ENCODE measurements around the gene NCKAP5. TPM values are rescaled to one million over a fixed set of nuclear protein-coding genes. Genes with fewer than 3 reads are reported as not detected.

The NCKAP5 gene
- total and polyA plus RNA-seq, 4 donors, result 0.57 to 2.8 (median 2.4) TPM

DNA sequence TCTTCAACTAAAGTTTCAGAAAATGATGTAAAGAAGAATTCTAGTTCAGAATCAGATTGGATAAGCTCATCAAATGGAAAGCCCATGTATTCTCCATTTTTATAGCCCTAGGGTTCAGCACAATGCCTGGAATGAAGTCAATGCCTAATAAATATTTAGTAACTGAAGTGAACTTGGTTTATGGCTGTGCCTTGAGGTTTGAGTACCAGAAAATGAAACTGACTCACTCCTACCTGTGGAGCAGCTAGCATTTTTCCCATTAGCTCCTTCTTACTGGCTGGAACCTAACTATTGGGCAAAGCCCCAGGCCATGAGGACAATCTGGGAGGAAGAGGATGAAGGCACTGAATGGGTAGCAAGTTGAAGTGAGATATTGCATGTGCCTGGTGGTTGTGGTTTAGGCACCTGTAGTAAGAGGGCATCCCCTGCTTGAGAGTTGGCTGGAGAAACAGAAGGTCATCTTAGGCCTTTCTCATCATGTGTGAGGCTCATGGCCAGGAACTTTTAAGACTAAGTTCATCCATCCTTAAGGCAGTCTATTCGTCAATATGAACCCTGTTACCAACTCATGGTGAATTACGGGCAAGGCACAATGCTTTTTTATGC is 813.3 kb downstream of the NCKAP5 start:
- no peaks in the 10 kb centered on the region for H3K36me3 ChIP-seq (ENCODE audit: control insufficient read depth in 4 of 4, insufficient read depth in 3 of 4, low read depth in 1 of 4, low read length in 3 of 4)
- DNase-seq (ENCODE audit: low spot score), result no peak
- H3K27ac ChIP-seq (ENCODE audit: low read depth in 1 of 2, low read length in 2 of 2), result no peak overlapping the region
- WGBS, result 94% methylated on average over 2 of the region's 2 CpGs
- no peak overlapping the region for H3K4me3 ChIP-seq (ENCODE audit: low read depth in 1 of 3, low read length in 3 of 3)
- H3K9ac ChIP-seq (ENCODE audit: low read depth in 1 of 2, low read length in 2 of 2), result no peak overlapping the region
- H3K27me3 ChIP-seq (ENCODE audit: control insufficient read depth in 4 of 4, insufficient read depth in 4 of 4, low read length in 3 of 4), result no peaks in the 10 kb centered on the region
- H3K9me3 ChIP-seq (ENCODE audit: control insufficient read depth in 4 of 4, low read length in 3 of 4), result no peaks in the 10 kb centered on the region
- no peaks in the 10 kb centered on the region for H3K4me1 ChIP-seq (ENCODE audit: control insufficient read depth in 4 of 4, insufficient read depth in 4 of 4, low read length in 3 of 4)
- TF ChIP-seq, protein P1, sequence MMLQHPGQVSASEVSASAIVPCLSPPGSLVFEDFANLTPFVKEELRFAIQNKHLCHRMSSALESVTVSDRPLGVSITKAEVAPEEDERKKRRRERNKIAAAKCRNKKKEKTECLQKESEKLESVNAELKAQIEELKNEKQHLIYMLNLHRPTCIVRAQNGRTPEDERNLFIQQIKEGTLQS (IDR thresholded peaks at IDR 0.05), result no peak
- no peak for TF ChIP-seq HNF4G (IDR thresholded peaks at IDR 0.05)
- TF ChIP-seq HNF4A (conservative IDR thresholded peaks at IDR 0.05), result no peak

DNA sequence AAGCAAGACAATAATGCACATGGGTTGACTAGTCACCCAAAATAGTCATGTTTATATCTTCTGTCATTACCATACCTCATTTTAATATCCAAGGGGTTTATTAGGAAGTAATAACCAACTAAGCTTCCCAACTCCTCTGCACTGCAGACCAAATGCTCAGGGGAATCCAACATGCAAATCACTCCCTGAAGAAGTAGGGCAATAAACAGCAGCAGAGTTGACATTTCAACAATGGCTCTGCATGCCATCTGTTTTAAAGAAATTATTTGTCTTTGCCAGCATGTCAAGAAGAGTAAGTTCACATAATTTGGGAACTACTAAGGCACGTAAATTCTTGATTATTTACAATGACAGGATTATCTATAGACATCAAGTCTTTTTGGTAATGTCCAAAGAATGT is 813.9 kb downstream of the NCKAP5 start:
- Histone ChIP-seq H3K27ac (ENCODE audit: low read depth in 1 of 2, low read length in 2 of 2) (no peak overlapping the region), H3K9ac (ENCODE audit: low read depth in 1 of 2, low read length in 2 of 2) (no peak overlapping the region), H3K36me3 (ENCODE audit: control insufficient read depth in 4 of 4, insufficient read depth in 3 of 4, low read depth in 1 of 4, low read length in 3 of 4) (no peaks in the 10 kb centered on the region), H3K4me3 (ENCODE audit: low read depth in 1 of 3, low read length in 3 of 3) (no peak overlapping the region), H3K9me3 (ENCODE audit: control insufficient read depth in 4 of 4, low read length in 3 of 4) (no peaks in the 10 kb centered on the region), H3K4me1 (ENCODE audit: control insufficient read depth in 4 of 4, insufficient read depth in 4 of 4, low read length in 3 of 4) (no peaks in the 10 kb centered on the region), H3K27me3 (ENCODE audit: control insufficient read depth in 4 of 4, insufficient read depth in 4 of 4, low read length in 3 of 4) (no peaks in the 10 kb centered on the region)
- 83% methylated on average over 1 of the region's 1 CpG for WGBS
- TF ChIP-seq FOXA1 (IDR thresholded peaks at IDR 0.05) (no peak), HNF4G (IDR thresholded peaks at IDR 0.05) (no peak), MAX (IDR thresholded peaks at IDR 0.05) (no peak), SP1 (IDR thresholded peaks at IDR 0.05) (no peak), RXRA (IDR thresholded peaks at IDR 0.05) (no peak), GABPA (IDR thresholded peaks at IDR 0.05 in 1 of 2, conservative IDR thresholded peaks at IDR 0.05 in 1 of 2) (no peak), JUND (IDR thresholded peaks at IDR 0.05) (no peak), EGR1 (IDR thresholded peaks at IDR 0.05; ENCODE audit: low read depth in 2 of 2) (no peak), FOXA2 (IDR thresholded peaks at IDR 0.05) (no peak), NR2F2 (IDR thresholded peaks at IDR 0.05) (no peak), RAD21 (IDR thresholded peaks at IDR 0.05) (no peak), REST (IDR thresholded peaks at IDR 0.05) (no peak)
- no peak for DNase-seq (ENCODE audit: low spot score)

DNA sequence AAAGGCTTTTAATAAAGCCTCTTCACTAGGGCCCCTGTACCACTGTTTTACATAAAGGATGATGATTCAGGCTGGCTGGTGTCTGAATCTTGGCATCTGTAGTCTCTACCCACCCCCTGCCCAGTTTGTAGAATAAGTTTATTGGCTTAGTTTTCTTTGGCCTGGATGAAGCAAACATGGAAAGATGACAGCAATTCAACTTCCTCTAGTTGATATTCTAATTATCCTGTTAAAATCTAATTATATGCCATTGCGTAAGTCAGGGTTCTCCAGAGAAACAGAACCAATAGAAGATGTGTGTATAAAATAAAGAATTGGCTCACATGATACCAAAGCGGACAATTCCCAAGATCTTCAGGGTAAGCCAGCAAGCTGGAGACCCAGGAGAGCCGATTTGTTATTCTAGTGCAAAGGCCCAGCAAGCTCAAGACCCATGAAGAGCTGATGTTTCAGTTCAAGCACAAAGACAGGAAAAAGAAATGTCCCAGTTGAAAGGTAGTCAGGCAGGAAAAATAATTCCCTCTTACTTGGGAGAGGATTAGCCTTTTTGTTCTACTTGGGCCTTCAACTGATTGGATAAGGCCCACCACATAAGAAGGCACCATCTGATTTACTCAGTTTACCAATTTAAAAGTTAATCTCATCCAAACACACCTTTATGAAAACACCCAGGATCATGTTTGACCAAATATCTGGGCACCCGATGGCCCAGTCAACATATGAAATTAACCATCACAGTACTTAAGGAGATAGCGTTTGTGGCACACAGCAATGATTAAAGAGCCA is 815.6 kb downstream of the NCKAP5 start:
- Histone ChIP-seq H3K9me3 (ENCODE audit: control insufficient read depth in 4 of 4, low read length in 3 of 4) (no peaks in the 10 kb centered on the region), H3K9ac (ENCODE audit: low read depth in 1 of 2, low read length in 2 of 2) (no peak overlapping the region), H3K4me1 (ENCODE audit: control insufficient read depth in 4 of 4, insufficient read depth in 4 of 4, low read length in 3 of 4) (no peaks in the 10 kb centered on the region), H3K27me3 (ENCODE audit: control insufficient read depth in 4 of 4, insufficient read depth in 4 of 4, low read length in 3 of 4) (no peaks in the 10 kb centered on the region), H3K27ac (ENCODE audit: low read depth in 1 of 2, low read length in 2 of 2) (no peak overlapping the region), H3K36me3 (ENCODE audit: control insufficient read depth in 4 of 4, insufficient read depth in 3 of 4, low read depth in 1 of 4, low read length in 3 of 4) (no peaks in the 10 kb centered on the region), H3K4me3 (ENCODE audit: low read depth in 1 of 3, low read length in 3 of 3) (no peak overlapping the region)
- no peak for DNase-seq (ENCODE audit: low spot score)
- TF ChIP-seq YY1 (IDR thresholded peaks at IDR 0.05) (no peak), RXRA (IDR thresholded peaks at IDR 0.05) (no peak), NR2F2 (IDR thresholded peaks at IDR 0.05) (no peak), SP1 (IDR thresholded peaks at IDR 0.05) (no peak)
- WGBS, result 96% methylated on average over 5 of the region's 5 CpGs
